Sigmoid colon (tissue), 7 donors: ENCODE measurements around the gene SIGMAR1. TPM values are rescaled to one million over a fixed set of nuclear protein-coding genes. Genes with fewer than 3 reads are reported as not detected.

Experiments
- DNase-seq: peaks from one replicate; pipeline ENCODE4 v3.0.0-alpha.2; 2019
- H3K27ac ChIP-seq, 4 donors: fragments of 200-600 bp; sonication (generic); one replicate each; pipeline ENCODE4 v1.5.1; 2016 to 2019; ENCODE audit warnings: mild to moderate bottlenecking in 1 of 4
- H3K27me3 ChIP-seq, 3 donors: fragments of 200-600 bp; sonication (generic); one replicate each; pipeline ENCODE4 v1.5.1; 2019; ENCODE audit warnings: mild to moderate bottlenecking in 1 of 3
- H3K36me3 ChIP-seq, 4 donors: fragments of 200-600 bp; sonication (generic); one replicate each; pipeline ENCODE4 v1.5.1; 2016 to 2019
- H3K4me1 ChIP-seq, 4 donors: fragments of 200-600 bp; sonication (generic); one replicate each; pipeline ENCODE4 v1.5.1; 2017 to 2019
- H3K4me3 ChIP-seq, 4 donors: fragments of 200-600 bp; sonication (generic); one replicate each; pipeline ENCODE4 v1.5.1; 2017 to 2019; ENCODE audit warnings: mild to moderate bottlenecking in 2 of 4, moderate library complexity in 1 of 4
- H3K9me3 ChIP-seq, 4 donors: fragments of 200-600 bp in 3 of 4; sonication (generic) in 3 of 4; one replicate each; pipeline versions ENCODE4 v1.5.1 to v1.6.1; 2013 to 2019
- CTCF ChIP-seq, 4 experiments: fragments of 450-650 bp in 3 of 4; fragments of 200-600 bp in 1 of 4; IDR thresholded peaks; one replicate each; pipeline ENCODE4 v1.5.1; 2016 to 2019; ENCODE audit warnings: antibody characterized with exemption in 4 of 4, mild to moderate bottlenecking in 3 of 4, moderate library complexity in 2 of 4
- EP300 ChIP-seq, 4 donors: sonication (generic); formaldehyde crosslinking; IDR thresholded peaks; one replicate each; pipeline ENCODE4 v1.6.1; 2017; ENCODE audit warnings: antibody characterized with exemption in 4 of 4
- POLR2A ChIP-seq, 2 donors: fragments of 450-650 bp; IDR thresholded peaks; one replicate each; pipeline ENCODE4 v1.6.1; 2016; ENCODE audit warnings: antibody characterized with exemption in 2 of 2, mild to moderate bottlenecking in 2 of 2, moderate library complexity in 2 of 2
- POLR2AphosphoS5 ChIP-seq, 4 donors: sonication (generic); formaldehyde crosslinking; IDR thresholded peaks; one replicate each; pipeline ENCODE4 v1.6.1; 2017; ENCODE audit warnings: antibody characterized with exemption in 4 of 4
- WGBS, 2 donors: extraction: QIAGEN DNeasy Blood & Tissue Kit; methylation state at CpG; one replicate each; pipeline ENCODE4 v1.1.7; 2013; 5-methylcytosine and 5-hydroxymethylcytosine counted together
- intact Hi-C: fragments of 100-400 bp; cut with DNase I; formaldehyde crosslinking; loops from one replicate; pipeline ENCODE4 v1.15.1; 2023
- polyA plus RNA-seq, 3 donors: library from polyadenylated mRNA; stranded (reverse); fragments of 200-250 nt; gene quantifications; one replicate each; pipeline ENCODE4 v1.2.3, GENCODE V29; 2013
- total RNA-seq, 4 donors: library from RNA; depleted of rRNA; stranded (reverse); fragments of >200 nt; gene quantifications; one replicate each; pipeline ENCODE4 v1.1.0, GENCODE V29; 2016
- donor health status: healthy with polysubstance abuse.
- donor health status: Bipolar disorder and iron deficiency.
- donor health status: healthy.

Gene SIGMAR1
- total and polyA plus RNA-seq, 7 donors = 12.0 to 82.6 (median 70.6) TPM

- Histone ChIP-seq H3K27ac (no peak overlapping the region), H3K9me3 (no peaks in the 10 kb centered on the region), H3K27me3 (no peaks in the 10 kb centered on the region), H3K36me3 (no peaks in the 10 kb centered on the region), H3K4me3 (no peak overlapping the region), H3K4me1 (no peaks in the 10 kb centered on the region)
- TF ChIP-seq POLR2AphosphoS5 (IDR thresholded peaks at IDR 0.05) (no peak), CTCF (IDR thresholded peaks at IDR 0.05) (no peak), POLR2A (IDR thresholded peaks at IDR 0.05) (no peak), EP300 (IDR thresholded peaks at IDR 0.05) (no peak)
- WGBS, 2 donors = 49 to 50% methylated on average over 1 of the region's 1 CpG
- intact Hi-C loops = no loop called here
- no peak for DNase-seq
Measured at GRCh38 chr9:34599546-34599945, 38.0 kb downstream of the SIGMAR1 start.

DNA sequence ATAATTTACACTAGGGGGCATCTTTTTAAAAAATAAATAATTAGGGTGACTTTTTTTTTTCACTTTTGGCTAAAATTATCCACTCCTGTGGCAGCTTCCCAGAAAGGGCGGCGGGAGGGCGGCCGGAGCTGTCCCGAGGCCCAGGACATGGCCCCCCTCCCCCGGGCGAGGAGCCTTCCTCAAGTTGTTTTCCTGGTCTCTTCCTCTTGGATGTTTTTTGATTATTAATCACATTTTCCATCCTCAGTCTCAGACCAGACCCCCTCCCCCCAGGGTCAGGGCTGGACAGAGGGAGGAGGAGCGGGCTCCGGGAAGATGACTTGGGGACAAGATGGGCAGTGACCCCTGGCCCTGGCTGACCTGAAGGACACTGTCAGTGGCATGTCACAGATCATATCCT, 43.4 kb downstream of the SIGMAR1 start:
- no peaks in the 10 kb centered on the region for H3K9me3 ChIP-seq
- no peak for DNase-seq
- peak overlapping the region; percentile 19 to 53 (median 46) for H3K27ac ChIP-seq
- 77 to 86% methylated on average over 9 of the region's 9 CpGs for WGBS, 2 donors
- intact Hi-C loops = loop anchor here (5.0 kb wide), 3 partner anchors 72 to 192 kb away; partner anchors contain the start of genes DNAI1, ENHO and FAM219A
- H3K36me3 ChIP-seq = no peaks in the 10 kb centered on the region
- H3K4me1 ChIP-seq = peaks cover 0 to 44% (median 34%) of the 10 kb centered on the region in 4 donors
- no peak for TF ChIP-seq CTCF (IDR thresholded peaks at IDR 0.05)
- no peak for TF ChIP-seq EP300 (IDR thresholded peaks at IDR 0.05)
- no peak for TF ChIP-seq POLR2A (IDR thresholded peaks at IDR 0.05)
- TF ChIP-seq POLR2AphosphoS5 (IDR thresholded peaks at IDR 0.05) = no peak
- H3K4me3 ChIP-seq = no peak overlapping the region
- H3K27me3 ChIP-seq = peaks cover 7 to 39% (median 12%) of the 10 kb centered on the region in 3 donors

GRCh38 chr9:34592895-34593601, 44.5 kb downstream of the SIGMAR1 start:
- intact Hi-C loops = loop anchor here (1.0 to 5.0 kb wide), 4 partner anchors 46 to 191 kb away; partner anchors contain the start of genes DNAI1, ENHO and FAM219A
- TF ChIP-seq POLR2AphosphoS5 (IDR thresholded peaks at IDR 0.05) (peak in 1 of 4 donors; percentile 43), CTCF (IDR thresholded peaks at IDR 0.05) (no peak), EP300 (IDR thresholded peaks at IDR 0.05) (peak in 1 of 4 donors; percentile 5), POLR2A (IDR thresholded peaks at IDR 0.05) (no peak)
- H3K36me3 ChIP-seq = no peaks in the 10 kb centered on the region
- peak overlapping the region; percentile 19 to 53 (median 46) for H3K27ac ChIP-seq
- H3K27me3 ChIP-seq = peaks cover 7 to 50% (median 23%) of the 10 kb centered on the region in 3 donors
- peaks cover 0 to 54% (median 44%) of the 10 kb centered on the region in 4 donors for H3K4me1 ChIP-seq
- 3 to 5% methylated on average over 26 of the region's 26 CpGs for WGBS, 2 donors
- DNase-seq = peak; percentile 92
- H3K4me3 ChIP-seq = no peak overlapping the region
- H3K9me3 ChIP-seq = no peaks in the 10 kb centered on the region

GRCh38 chr9:34591917-34592866, 45.4 kb downstream of the SIGMAR1 start:
- peaks cover 11 to 59% (median 32%) of the 10 kb centered on the region in 3 donors for H3K27me3 ChIP-seq
- intact Hi-C loops = loop anchor here (1.0 to 5.0 kb wide), 6 partner anchors 45 to 259 kb away; partner anchors contain the start of genes DNAI1, ENHO and FAM219A
- H3K9me3 ChIP-seq = no peaks in the 10 kb centered on the region
- peaks cover 0 to 54% (median 44%) of the 10 kb centered on the region in 4 donors for H3K4me1 ChIP-seq
- no peak overlapping the region for H3K4me3 ChIP-seq
- TF ChIP-seq CTCF (IDR thresholded peaks at IDR 0.05) = no peak
- TF ChIP-seq POLR2AphosphoS5 (IDR thresholded peaks at IDR 0.05) = no peak
- TF ChIP-seq EP300 (IDR thresholded peaks at IDR 0.05) = no peak
- no peak for TF ChIP-seq POLR2A (IDR thresholded peaks at IDR 0.05)
- WGBS, 2 donors = 21 to 22% methylated on average over 16 of the region's 16 CpGs
- H3K36me3 ChIP-seq = no peaks in the 10 kb centered on the region
- no peak for DNase-seq
- peak overlapping the region in 1 of 4 donors; percentile 25 for H3K27ac ChIP-seq
